SHP77 (cell line): ENCODE results near the gene UBALD2.
"Not testable (repeated sequence)": the region's sequence is repeated elsewhere in the genome, so short reads cannot be mapped to it uniquely, and the experiment has no call there.

Source experiments
- DNase-seq, 2 experiments: peaks; one replicate each; lab custom pipeline; 2025; lab: John Stamatoyannopoulos, UW

The UBALD2 gene

GRCh38 chr17:76277300-76278267 is 12.4 kb downstream of the UBALD2 start:
- no peak for DNase-seq

DNA sequence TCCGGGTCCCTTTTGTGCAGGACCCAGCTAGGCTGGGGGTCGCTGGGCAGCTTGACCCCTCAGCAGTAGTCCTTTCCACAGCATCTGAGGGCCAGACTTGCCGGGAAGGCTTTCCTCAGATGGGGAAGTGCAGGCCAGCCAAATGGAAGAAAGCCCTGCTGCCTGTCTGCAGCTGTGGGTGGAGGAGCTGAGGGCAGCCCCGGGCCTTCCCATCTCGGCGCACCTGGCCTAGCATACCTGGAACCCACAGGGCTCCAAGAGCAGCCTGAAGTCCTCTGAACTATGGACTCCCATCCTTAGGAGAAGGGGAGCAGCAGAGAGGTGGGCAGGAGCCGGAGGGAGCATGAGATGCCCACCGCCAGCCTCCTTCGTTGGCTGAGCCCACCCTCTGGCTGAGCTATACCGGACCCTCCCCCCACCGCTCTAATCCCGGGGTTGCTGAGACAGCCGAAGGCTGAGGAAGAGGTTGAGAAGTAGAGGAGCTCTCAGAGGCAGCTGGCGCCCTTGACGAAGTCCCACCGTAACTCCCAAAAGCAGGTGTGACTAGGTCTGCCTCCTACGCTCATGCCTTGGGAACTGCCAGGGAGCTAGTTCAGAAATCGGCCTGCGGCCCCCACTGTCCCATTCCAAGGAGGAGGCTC is 13.2 kb downstream of the UBALD2 start:
- DNase-seq, result no peak

GRCh38 chr17:76278952-76279741 is 14.0 kb downstream of the UBALD2 start:
- peak; percentile 85 to 87 for DNase-seq

DNA sequence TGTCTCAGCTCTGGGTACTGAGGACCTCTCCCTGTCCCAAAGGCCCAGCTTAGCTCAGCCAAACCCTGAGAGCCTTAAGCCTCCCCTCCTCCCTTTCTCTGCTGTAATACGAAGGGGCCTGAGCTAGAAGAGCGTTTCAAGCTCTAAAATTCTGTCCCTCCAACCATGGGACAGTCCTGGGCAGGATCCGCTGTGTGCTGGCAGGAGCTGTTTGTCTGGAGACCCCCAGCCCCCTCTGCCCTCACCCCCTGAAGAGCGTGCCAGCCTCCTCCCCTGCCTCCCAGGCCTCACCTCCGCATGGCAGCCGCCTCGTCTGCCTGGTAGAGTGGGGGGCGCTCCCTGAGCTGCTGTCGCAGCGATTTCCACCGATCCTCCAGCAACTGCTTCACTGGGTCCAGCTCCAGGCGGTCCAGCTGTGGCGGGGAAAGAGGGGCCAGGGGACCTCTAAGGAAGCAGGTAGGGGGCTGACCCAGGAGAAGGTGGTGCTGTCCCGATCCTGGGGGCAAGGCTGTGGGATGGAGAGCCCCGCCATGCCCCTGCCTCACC is 14.7 kb downstream of the UBALD2 start:
- DNase-seq, result no peak

GRCh38 chr17:76280650-76281049 is 15.5 kb downstream of the UBALD2 start:
- no peak for DNase-seq

- no peak for DNase-seq
These were observed 16.6 kb downstream of the UBALD2 start for GRCh38 chr17:76281573-76282371.

GRCh38 chr17:76292567-76292966 is 27.4 kb downstream of the UBALD2 start:
- DNase-seq, result no peak

DNA sequence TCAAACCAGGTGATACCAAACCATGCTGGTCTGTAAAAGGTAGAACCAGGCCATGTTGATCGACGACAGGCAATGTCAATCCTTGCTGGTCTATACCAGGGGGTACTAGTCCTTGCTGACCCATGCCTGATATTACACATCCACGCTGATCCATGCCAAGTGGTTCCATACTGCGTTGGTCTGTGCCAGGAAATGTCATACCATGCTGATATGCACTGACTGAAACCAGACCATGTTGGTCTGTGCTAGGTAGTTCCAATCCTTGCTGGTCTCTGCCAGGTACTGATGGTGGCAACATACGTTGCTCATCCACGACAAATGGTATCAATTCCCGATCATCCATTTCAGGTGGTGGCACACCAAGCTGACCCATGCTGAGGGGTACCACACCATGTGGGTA is 28.0 kb downstream of the UBALD2 start:
- no peak for DNase-seq

DNA sequence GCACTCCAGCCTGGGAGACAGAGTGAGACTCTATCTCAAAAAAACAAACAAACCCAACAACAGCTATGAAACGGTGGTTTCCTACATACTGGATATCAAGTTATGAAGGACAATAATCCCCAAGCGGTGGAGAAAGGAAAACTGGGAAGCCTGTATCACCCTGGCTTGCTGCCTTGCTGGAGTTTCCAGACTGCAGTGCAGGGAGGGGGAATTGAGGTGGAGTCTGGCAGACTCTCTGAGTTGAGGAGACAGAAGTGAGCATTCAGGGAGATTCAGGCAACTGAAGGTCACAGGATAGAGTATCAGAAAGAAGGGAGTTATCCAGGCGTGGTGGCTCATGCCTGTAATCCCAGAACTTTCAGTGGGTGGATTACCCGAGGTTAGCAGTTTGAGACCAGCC is 31.0 kb downstream of the UBALD2 start:
- DNase-seq, result no peak

- DNase-seq, result no peak
These were observed 31.7 kb downstream of the UBALD2 start for GRCh38 chr17:76296889-76297288.

DNA sequence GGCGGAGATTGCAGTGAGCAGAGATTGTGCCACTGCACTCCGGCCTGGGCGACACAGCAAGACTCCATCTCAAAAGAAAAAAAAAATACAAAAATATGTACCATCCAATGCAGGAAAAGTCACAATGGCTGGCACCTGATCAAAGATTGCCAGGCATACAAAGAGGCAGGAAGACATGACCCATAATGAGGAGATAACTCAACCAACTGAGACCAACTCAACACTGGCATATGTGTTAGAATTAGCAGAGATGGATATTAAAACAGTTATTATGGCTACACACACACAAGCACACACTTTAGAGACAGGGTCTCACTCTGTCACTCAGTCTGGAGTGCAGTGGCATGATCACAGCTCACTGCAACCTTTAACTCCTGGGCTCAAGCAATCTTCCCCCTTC is 32.3 kb downstream of the UBALD2 start:
- DNase-seq, result no peak

- no peak for DNase-seq
These were observed 39.3 kb downstream of the UBALD2 start for GRCh38 chr17:76304226-76305134.

GRCh38 chr17:76305135-76305454 is 39.9 kb downstream of the UBALD2 start:
- not testable (repeated sequence) for DNase-seq

GRCh38 chr17:76307299-76307965 is 42.3 kb downstream of the UBALD2 start:
- DNase-seq, result no peak

DNA sequence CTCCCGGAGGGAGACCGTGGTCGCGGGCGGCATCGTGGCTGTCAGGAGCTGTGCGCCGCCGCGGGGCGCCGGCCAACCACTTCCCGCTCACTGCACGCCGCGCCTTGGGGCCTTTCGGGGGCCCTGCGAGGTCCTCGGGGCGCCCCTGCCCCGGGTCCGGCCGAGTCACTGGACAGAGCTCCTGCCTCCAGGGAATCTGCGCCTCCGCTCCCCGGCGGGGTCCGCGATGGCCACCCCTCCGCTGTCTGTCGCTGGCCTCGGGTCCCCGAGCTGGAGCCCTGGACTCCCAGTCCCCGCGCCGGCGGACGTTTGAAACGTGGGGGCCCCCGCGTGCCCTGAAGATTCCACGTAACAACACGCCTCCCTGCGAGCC is 42.8 kb downstream of the UBALD2 start, which contains the start of gene QRICH2:
Gene QRICH2 (minus strand): TSS at position 311 of the 373 bp plus-strand sequence. CDS start 278 bp downstream, at position 33.
- no peak for DNase-seq

DNA sequence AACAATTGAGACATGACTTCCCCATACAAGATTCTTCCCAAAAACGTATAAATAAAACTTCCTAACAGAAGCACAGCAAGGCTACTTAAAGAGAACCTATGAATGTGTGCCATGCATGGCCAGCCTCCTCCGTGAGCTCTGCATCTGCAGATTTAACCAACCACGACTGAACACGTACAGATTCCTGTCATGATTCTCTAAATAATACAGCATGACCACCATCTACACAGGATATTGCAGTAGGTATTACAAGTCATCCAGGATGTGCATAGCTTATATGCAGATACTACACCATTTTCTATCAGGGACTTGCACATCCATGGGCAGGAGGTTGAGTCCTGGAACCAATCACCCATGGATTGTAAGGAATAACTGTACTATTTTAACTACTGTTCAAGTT is 44.3 kb downstream of the UBALD2 start:
- no peak for DNase-seq

DNA sequence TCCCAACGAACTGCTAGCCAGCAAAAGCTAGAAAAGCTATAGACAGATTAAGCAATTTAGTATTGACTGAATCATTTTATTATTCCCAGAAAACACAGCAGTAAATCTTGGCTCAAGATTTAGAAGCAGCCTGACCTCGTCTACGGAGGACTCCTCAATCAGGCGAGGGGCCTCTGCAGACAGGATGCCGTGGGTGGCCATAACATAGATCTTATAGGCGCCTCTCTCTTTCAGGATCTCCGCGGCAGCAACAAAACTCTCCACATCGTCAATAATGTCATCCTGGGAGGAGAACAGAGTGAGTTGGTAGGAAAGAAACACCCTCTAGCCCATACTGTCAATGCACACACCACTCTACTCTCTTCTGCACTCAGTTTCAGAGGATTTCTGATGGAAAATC is 47.6 kb downstream of the UBALD2 start:
- DNase-seq, result no peak

- DNase-seq, result no peak
These were observed 49.5 kb downstream of the UBALD2 start for GRCh38 chr17:76314392-76315227.

GRCh38 chr17:76317535-76317934 is 52.4 kb downstream of the UBALD2 start:
- no peak for DNase-seq
